HL-60 (cell line): Measurements from ENCODE around the gene TSPYL6.

Source experiments
- DNase-seq, 2 experiments: peaks; one replicate each; pipeline ENCODE4 v3.0.0-alpha.2; 2010 to 2020; ENCODE audit warnings: low read depth in 1 of 2, low spot score in 1 of 2
- H3K27ac ChIP-seq: fragments of 250-450 bp; sonication (Bioruptor Pico); replicated peaks from 2 replicates; pipeline ENCODE4 v1.5.1; 2020; ENCODE audit warnings: mild to moderate bottlenecking, moderate library complexity
- H3K27me3 ChIP-seq: fragments of 250-450 bp; sonication (Bioruptor Pico); 2 replicates; pipeline ENCODE4 v1.5.1; 2021; ENCODE audit warnings: mild to moderate bottlenecking, moderate library complexity; ENCODE audit not compliant: insufficient read depth, poor library complexity, severe bottlenecking
- H3K4me3 ChIP-seq: replicated peaks from 2 replicates; pipeline ENCODE4 v1.5.1; 2011; ENCODE audit warnings: mild to moderate bottlenecking, control low read depth, low read length; ENCODE audit not compliant: insufficient read depth
- GABPA ChIP-seq: IDR thresholded peaks from 2 replicates; pipeline ENCODE4 v1.6.1; 2012; ENCODE audit warnings: low read depth
- POLR2AphosphoS5 ChIP-seq: IDR thresholded peaks from 2 replicates; pipeline ENCODE4 v1.6.1; 2012; ENCODE audit warnings: low read depth
- SPI1 ChIP-seq: IDR thresholded peaks from 2 replicates; pipeline ENCODE4 v1.6.1; 2012; ENCODE audit warnings: low read depth, mild to moderate bottlenecking, borderline replicate concordance
- TF ChIP-seq, protein P1 (sequence below): IDR thresholded peaks from one replicate; pipeline ENCODE4 v1.5.1; 2011; ENCODE audit warnings: low read length, control low read depth, inconsistent platforms; ENCODE audit not compliant: insufficient read depth
- TF ChIP-seq, protein P2 (sequence below): IDR thresholded peaks from 2 replicates; pipeline ENCODE4 v1.6.1; 2012; ENCODE audit warnings: low read depth; ENCODE audit not compliant: insufficient replicate concordance

The TSPYL6 gene

DNA sequence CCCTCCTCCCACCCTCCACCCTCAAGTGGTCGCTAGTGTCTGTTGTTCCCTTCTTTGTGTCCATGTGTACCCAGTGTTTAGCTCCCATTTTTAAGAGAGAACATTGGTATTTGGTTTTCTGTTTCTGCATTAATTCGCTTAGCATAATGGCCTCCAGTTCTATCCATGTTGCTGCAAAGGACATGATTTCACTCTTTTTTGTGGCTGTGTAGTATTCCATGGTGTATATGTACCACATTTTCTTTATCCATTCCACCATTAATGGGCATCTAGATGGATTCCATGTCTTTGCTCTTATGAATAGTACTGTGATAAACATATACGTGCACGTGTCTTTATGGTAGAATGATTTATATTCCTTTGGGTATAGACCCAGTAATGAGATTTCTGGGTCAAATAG lies 42.9 kb downstream of the TSPYL6 start:
- TF ChIP-seq POLR2AphosphoS5 = no peak
- no peak for TF ChIP-seq GABPA
- no peak overlapping the region for H3K27ac ChIP-seq
- H3K4me3 ChIP-seq = no peak overlapping the region
- no peak for DNase-seq
- no peaks in the 10 kb centered on the region for H3K27me3 ChIP-seq

DNA sequence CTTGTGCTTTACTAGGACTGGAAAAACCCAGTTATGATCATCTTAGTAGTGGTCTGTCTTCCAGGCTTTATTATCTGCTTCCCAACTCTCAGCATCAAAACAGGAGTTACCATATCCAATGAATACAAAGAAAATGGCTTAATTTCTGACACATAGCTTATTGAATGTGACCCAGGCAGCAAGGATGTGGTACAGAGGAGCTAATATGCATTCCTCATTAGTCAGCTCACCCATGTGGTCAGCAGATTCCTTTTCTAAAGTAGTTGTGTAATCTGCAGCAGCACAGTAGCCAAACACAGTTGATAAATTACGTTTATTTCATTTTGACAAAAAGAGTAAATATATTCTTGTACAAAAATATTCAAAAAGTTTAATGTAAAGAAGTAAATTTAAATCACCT lies 43.6 kb downstream of the TSPYL6 start:
- Histone ChIP-seq H3K4me3 (no peak overlapping the region), H3K27ac (no peak overlapping the region)

DNA sequence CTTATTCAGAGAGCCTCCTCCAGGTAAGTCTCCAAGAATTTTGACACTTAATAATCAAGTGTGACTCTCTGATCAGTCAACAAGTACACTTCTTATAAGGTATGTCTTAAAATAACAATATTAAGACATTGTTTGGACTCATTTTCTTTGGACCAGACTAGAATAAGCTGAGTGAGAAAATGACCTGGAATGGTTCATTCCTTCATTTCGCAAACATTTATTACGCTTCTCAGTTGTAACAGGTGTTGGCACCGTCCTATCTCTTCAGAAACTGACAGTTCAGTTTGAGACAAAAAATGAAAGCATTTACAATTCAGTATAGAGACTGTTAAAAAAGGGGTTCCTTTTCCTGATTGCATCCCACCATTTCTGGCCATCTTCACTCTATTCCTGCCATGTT lies 46.6 kb downstream of the TSPYL6 start:
- no peak overlapping the region for H3K27ac ChIP-seq
- no peak for TF ChIP-seq GABPA
- TF ChIP-seq, protein P1, sequence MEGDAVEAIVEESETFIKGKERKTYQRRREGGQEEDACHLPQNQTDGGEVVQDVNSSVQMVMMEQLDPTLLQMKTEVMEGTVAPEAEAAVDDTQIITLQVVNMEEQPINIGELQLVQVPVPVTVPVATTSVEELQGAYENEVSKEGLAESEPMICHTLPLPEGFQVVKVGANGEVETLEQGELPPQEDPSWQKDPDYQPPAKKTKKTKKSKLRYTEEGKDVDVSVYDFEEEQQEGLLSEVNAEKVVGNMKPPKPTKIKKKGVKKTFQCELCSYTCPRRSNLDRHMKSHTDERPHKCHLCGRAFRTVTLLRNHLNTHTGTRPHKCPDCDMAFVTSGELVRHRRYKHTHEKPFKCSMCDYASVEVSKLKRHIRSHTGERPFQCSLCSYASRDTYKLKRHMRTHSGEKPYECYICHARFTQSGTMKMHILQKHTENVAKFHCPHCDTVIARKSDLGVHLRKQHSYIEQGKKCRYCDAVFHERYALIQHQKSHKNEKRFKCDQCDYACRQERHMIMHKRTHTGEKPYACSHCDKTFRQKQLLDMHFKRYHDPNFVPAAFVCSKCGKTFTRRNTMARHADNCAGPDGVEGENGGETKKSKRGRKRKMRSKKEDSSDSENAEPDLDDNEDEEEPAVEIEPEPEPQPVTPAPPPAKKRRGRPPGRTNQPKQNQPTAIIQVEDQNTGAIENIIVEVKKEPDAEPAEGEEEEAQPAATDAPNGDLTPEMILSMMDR = no peak
- TF ChIP-seq SPI1 = no peak
- TF ChIP-seq, protein P2, sequence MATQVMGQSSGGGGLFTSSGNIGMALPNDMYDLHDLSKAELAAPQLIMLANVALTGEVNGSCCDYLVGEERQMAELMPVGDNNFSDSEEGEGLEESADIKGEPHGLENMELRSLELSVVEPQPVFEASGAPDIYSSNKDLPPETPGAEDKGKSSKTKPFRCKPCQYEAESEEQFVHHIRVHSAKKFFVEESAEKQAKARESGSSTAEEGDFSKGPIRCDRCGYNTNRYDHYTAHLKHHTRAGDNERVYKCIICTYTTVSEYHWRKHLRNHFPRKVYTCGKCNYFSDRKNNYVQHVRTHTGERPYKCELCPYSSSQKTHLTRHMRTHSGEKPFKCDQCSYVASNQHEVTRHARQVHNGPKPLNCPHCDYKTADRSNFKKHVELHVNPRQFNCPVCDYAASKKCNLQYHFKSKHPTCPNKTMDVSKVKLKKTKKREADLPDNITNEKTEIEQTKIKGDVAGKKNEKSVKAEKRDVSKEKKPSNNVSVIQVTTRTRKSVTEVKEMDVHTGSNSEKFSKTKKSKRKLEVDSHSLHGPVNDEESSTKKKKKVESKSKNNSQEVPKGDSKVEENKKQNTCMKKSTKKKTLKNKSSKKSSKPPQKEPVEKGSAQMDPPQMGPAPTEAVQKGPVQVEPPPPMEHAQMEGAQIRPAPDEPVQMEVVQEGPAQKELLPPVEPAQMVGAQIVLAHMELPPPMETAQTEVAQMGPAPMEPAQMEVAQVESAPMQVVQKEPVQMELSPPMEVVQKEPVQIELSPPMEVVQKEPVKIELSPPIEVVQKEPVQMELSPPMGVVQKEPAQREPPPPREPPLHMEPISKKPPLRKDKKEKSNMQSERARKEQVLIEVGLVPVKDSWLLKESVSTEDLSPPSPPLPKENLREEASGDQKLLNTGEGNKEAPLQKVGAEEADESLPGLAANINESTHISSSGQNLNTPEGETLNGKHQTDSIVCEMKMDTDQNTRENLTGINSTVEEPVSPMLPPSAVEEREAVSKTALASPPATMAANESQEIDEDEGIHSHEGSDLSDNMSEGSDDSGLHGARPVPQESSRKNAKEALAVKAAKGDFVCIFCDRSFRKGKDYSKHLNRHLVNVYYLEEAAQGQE = no peak
- no peak for TF ChIP-seq POLR2AphosphoS5

More for the DNA sequence above, 43.6 kb downstream of the TSPYL6 start:
- no peaks in the 10 kb centered on the region for H3K27me3 ChIP-seq
- TF ChIP-seq, protein P1 = no peak
- TF ChIP-seq, protein P2 = no peak
- no peak for TF ChIP-seq SPI1
- TF ChIP-seq POLR2AphosphoS5 = no peak
- TF ChIP-seq GABPA = no peak
- no peak for DNase-seq

DNA sequence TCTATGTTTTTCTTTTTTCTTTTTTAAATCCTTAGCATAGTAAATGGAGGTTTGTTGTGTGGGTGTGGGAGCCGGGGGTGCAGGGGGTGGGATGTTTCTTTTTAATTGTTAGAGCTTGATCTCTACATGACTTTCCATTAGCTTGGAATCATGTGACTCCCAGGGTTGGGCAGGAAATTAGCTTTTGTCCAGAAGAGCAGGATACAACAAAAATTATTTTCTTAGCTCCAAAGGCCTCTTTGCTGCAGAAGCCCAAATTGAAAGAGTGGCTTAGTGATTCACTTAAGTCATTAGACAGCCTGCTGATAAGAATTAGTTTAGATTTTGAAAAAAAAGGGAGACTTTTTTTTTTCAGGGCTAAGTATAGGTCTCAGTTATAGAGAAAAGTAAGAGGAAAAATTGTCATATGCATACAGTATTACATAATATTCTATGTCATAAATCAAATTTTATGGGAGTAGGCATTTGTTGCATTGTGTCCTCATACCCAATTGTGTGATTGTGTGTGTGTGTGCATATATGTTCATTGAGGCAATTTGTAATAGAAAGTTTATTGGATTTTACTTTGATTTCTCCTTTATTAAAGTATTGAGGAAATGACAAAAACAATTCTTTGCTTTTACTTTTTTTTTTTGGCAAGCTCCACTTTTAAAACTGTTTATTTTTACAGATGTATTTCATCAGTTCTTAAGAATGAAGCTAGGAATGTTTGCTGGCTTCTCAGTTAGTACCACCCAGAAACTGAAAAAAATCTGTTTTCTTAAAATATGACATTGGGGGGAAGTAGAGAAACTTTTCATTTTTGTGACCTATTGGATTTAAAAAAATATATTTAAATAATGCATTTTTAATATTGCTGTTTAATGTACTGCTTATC lies 47.4 kb downstream of the TSPYL6 start:
- TF ChIP-seq POLR2AphosphoS5 (no peak), SPI1 (no peak), GABPA (no peak)
- TF ChIP-seq, protein P2 = no peak
- TF ChIP-seq, protein P1 = no peak
- Histone ChIP-seq H3K27me3 (no peaks in the 10 kb centered on the region), H3K27ac (no peak overlapping the region), H3K4me3 (no peak overlapping the region)
- no peak for DNase-seq

More for the DNA sequence above, 46.6 kb downstream of the TSPYL6 start:
- DNase-seq = no peak
- no peak overlapping the region for H3K4me3 ChIP-seq
- no peaks in the 10 kb centered on the region for H3K27me3 ChIP-seq
